Fibroblast of mammary gland (primary cell): Measurements from ENCODE around the gene SYCN.

Experiments used
- DNase-seq: peaks from one replicate; pipeline ENCODE4 v3.0.0-alpha.2; 2010; ENCODE audit warnings: low read depth
- H3K4me3 ChIP-seq: 2 replicates; pipeline ENCODE4 v1.5.1; 2011; ENCODE audit warnings: low read depth, mild to moderate bottlenecking, low read length, moderate library complexity; ENCODE audit not compliant: control insufficient read depth
- TF ChIP-seq, protein P1 (sequence below): conservative IDR thresholded peaks from 2 replicates; pipeline ENCODE4 v1.5.1; 2011; ENCODE audit warnings: low read depth, low read length, inconsistent platforms; ENCODE audit not compliant: control insufficient read depth, insufficient read depth

SYCN gene

DNA sequence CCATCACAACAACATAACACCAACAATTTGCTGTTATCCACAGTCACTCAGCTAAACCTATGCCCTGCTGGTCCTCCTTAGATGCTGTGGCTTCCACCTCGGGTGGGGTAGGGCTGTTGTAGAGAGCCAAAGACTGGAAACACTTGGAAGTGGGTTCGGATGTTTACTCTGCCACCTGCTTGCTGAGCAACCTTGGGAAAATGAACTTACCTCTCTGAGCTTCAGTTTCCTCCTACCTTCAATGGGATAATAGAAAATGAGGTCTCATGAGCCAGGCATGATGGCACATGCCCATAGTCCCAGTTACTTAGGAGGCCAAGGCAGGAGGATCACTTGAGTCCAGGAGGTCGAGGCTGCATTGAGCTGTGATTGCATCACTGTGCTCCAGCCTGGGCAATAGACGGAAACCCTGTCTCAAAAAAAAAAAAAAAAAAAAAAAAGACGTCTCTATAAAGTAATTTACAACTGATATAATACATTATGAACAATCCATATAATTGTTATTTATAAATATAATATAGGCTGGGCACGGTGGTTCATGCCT is 3.3 kb upstream of the SYCN start:
- no peak for DNase-seq
- H3K4me3 ChIP-seq = no peak overlapping the region
- TF ChIP-seq, protein P1, sequence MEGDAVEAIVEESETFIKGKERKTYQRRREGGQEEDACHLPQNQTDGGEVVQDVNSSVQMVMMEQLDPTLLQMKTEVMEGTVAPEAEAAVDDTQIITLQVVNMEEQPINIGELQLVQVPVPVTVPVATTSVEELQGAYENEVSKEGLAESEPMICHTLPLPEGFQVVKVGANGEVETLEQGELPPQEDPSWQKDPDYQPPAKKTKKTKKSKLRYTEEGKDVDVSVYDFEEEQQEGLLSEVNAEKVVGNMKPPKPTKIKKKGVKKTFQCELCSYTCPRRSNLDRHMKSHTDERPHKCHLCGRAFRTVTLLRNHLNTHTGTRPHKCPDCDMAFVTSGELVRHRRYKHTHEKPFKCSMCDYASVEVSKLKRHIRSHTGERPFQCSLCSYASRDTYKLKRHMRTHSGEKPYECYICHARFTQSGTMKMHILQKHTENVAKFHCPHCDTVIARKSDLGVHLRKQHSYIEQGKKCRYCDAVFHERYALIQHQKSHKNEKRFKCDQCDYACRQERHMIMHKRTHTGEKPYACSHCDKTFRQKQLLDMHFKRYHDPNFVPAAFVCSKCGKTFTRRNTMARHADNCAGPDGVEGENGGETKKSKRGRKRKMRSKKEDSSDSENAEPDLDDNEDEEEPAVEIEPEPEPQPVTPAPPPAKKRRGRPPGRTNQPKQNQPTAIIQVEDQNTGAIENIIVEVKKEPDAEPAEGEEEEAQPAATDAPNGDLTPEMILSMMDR = no peak

DNA sequence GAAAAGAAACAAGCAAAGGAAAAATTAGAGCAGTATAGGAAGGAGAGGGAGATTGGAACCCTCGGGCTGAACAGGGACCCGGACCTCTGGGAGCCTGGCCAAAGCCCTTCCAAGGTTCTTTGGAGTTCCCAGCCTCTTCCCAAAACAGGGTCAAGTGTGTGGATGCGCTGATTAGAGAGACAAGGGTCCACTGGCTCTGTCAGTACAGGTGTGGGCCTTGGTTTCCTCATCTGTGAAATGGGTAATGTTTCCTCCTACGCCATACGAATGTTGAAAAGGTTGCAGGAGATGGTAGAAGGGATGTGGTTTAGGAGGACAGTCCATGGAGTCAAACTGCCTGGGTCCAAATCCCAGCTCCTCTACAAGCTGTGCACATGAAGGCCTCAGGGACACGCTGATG is 2.1 kb upstream of the SYCN start:
- no peak for DNase-seq
- TF ChIP-seq, protein P1 = no peak
- H3K4me3 ChIP-seq = no peak overlapping the region

DNA sequence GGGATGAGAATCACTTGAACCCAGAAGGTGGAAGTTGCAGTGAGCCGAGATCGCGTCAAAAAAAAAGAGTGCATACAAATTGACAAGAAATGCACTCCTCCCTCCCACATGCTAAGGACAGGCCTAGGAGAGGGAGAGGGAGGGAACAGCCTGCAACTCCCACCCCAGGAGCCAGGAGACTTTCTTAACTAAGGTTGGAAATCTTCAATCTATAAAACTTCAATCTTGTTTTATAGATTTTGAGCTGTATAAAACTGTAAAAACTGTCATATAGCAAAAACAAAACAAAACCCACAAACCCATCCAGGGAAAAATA is 1.3 kb upstream of the SYCN start:
- TF ChIP-seq, protein P1 = no peak
- H3K4me3 ChIP-seq = no peak overlapping the region
- DNase-seq = no peak

DNA sequence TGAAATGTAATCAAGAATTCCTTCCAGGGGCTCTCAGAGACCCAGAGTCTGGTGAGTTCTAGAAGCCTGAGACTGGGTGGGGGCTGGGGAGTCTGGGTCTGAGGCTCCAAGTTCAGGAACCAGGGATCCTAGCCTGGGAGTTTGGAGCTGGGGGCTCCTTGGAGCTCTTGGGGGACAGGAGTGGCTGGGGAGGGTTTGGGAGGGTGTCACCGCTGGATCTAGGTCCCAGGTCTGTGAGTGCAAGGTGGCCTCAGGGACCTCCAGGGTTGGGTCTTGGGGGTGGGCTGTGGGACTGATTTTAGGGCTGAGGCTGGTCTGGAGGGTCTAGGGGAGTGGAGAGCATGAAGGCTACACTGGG is 1.1 kb downstream of the SYCN start:
- no peak for DNase-seq
- TF ChIP-seq, protein P1 = no peak
- no peak overlapping the region for H3K4me3 ChIP-seq

DNA sequence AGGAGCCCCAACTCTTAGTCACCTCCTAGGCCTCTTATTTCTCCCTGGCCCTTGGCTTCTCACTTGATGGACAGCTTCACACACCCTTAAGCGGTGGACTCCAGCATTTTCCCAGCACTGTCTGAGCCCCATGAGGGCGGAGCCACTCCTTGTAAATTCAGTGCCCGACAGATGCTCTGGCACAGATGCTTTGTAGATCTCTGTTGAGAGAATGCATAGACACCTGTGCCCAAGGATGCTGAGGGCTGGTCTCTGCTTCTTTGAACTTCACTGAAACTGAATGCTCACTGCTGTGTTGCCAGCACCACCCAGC is 3.3 kb downstream of the SYCN start:
- TF ChIP-seq, protein P1 = no peak
- DNase-seq = no peak
- no peak overlapping the region for H3K4me3 ChIP-seq

DNA sequence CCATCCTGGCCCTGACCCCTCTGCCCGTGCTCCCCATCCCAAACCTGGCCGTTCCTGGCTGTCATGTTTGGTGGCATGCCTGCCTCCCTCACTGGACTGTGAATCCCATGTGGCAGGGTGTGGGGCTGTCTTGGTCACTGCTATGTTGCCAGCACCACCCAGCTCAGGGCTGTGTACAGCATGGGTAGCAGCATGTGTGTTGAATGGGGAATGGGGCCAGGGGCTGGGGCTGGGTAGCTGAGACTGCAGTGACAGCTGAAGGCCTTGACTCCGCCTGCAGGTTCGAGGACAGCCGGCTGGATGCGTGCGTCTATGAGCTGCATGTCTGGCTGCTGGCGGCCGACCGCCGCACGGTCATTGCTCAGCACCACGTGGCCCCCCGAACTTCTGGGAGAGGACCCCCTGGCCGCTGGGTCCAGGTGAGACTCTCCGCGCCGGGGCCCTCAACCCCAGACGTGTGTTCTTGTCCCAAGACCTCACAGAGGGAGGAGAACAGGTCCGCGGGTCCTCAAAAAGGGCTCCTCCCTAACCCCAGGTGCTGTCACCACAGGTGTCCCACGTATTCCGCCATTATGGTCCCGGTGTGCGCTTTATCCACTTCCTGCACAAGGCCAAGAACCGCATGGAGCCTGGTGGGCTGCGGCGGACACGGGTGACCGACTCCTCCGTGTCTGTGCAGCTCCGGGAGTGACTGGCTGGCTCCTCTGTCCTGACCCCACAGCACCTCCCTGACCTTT is 3.8 kb downstream of the SYCN start:
- H3K4me3 ChIP-seq = no peak overlapping the region
- DNase-seq = no peak
- TF ChIP-seq, protein P1 = no peak

DNA sequence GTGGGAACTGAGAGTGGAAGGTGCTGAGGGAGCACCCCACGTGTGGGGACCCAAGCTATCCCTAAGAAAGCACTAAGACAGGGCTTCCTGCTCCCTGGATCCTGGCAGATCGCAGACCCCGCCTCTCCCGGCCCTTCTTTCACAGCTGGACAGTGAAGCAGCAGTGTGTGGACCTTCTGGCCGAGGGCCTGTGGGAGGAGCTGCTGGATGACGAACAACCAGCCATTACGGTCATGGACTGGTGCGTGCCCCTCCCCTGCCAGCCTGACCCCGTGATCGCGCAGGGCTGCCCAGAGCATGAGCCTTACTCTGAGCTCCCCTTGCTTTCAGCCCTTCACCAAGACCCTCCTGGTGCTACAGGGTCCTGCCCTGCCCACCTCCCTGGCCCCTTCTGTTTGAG is 5.0 kb downstream of the SYCN start:
- DNase-seq = peak; percentile 73
- TF ChIP-seq, protein P1 = no peak
- H3K4me3 ChIP-seq = no peak overlapping the region
